Left kidney (tissue), 2 donors: ENCODE measurements around the gene RAPGEF1. TPM values are rescaled to one million over a fixed set of nuclear protein-coding genes. Genes with fewer than 3 reads are reported as not detected.
"Not testable (repeated sequence)": the region's sequence is repeated elsewhere in the genome, so short reads cannot be mapped to it uniquely, and the experiment has no call there.

Experiments used
- DNase-seq: peaks from one replicate; pipeline ENCODE4 v3.0.0-alpha.2; 2013
- polyA plus RNA-seq: library from polyadenylated mRNA; unstranded; fragments of 120-200 nt; gene quantifications from one replicate; pipeline ENCODE4 v1.2.1, GENCODE V29; 2013; ENCODE audit not compliant: insufficient read length

Gene RAPGEF1
- polyA plus RNA-seq, 1 donor = 40.2 TPM

DNA sequence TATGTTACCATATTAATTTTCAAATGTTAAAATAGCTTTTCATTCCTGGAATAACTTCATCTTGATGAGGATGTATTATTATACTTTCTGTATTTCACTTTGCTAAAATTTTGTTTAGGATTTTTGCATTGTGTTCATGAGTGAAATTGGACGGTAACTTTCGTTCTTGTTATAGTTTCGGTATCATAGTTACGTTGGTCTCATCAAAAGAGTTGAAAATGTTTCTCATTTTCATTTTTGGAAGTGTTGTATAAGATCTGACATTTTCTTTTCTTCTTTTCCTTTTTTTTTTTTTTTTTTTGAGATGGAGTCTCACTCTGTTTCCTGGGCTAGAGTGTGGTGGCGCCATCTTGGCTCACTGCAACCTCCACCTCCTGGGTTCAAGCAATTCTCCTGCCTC, 174.5 kb downstream of the RAPGEF1 start:
- DNase-seq = no peak

- no peak for DNase-seq
These were observed 177.6 kb downstream of the RAPGEF1 start for GRCh38 chr9:131562032-131562959.

GRCh38 chr9:131559421-131560000, 180.4 kb downstream of the RAPGEF1 start:
- DNase-seq = no peak

GRCh38 chr9:131557855-131558548, 181.9 kb downstream of the RAPGEF1 start:
- DNase-seq = no peak

DNA sequence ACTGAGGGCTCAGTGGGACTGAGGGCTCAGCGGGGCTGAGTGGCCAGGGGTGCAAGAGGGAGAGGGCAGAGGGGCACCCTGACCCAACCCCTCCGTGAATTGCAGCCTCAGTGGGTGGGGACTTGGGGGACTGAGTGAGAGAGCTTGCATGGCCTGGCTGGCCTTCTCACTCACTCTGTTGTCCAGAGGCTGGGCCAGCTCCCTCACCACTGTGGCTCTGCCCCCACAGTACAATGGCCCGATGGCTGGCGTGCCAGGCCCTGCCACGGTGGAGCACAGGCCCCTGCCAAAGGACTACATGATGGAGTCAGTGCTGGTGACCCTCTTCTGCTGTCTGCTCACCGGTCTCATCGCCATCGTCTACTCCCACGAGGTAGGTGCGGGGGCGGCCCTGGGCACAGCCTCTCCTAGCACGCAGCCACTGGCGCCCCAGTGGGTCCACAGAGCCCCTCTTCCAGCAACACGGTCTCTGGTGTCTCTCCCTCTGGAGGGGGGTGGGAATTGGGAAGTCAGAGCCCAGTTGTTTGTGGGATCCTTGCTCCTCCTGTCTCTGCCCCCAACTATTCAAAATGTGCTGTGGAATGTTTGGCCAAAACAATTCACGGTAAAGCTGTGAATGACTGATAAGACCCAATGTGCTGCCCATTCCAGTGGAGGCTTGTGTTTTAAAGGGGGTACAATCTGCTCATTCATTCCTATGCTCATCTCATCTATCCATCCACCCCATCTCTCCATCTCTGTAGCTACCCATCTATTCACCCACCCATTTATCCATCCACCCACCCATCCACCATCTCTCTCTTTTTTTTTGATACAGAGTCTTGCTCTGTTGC, 183.8 kb downstream of the RAPGEF1 start:
- DNase-seq = no peak

- no peak for DNase-seq
These were observed 185.0 kb downstream of the RAPGEF1 start for GRCh38 chr9:131554843-131555351.

GRCh38 chr9:131554087-131554842, 185.6 kb downstream of the RAPGEF1 start:
- DNase-seq = no peak

DNA sequence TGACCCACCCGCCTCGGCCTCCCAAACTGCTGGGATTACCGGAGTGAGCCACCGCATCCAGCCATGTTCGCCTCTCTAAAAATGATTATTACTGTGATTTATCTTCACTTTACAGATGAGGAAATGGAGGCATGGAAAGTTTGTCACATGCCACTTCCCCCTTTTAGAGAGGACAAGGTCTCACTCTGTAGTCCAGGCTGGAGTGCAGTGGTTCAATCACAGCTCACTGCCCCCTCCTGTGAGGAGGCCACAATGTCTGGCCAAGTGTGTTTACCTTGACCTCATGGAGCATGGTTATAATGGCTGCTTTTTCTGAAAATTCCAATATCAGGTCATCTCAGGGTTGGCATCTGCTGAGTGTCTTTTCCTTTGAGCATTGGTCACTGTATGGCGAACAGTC, 187.8 kb downstream of the RAPGEF1 start:
- DNase-seq = no peak

GRCh38 chr9:131550465-131550864, 189.4 kb downstream of the RAPGEF1 start:
- DNase-seq = not testable (repeated sequence)

- DNase-seq = not testable (repeated sequence)
These were observed 190.7 kb downstream of the RAPGEF1 start for GRCh38 chr9:131549186-131549585.

DNA sequence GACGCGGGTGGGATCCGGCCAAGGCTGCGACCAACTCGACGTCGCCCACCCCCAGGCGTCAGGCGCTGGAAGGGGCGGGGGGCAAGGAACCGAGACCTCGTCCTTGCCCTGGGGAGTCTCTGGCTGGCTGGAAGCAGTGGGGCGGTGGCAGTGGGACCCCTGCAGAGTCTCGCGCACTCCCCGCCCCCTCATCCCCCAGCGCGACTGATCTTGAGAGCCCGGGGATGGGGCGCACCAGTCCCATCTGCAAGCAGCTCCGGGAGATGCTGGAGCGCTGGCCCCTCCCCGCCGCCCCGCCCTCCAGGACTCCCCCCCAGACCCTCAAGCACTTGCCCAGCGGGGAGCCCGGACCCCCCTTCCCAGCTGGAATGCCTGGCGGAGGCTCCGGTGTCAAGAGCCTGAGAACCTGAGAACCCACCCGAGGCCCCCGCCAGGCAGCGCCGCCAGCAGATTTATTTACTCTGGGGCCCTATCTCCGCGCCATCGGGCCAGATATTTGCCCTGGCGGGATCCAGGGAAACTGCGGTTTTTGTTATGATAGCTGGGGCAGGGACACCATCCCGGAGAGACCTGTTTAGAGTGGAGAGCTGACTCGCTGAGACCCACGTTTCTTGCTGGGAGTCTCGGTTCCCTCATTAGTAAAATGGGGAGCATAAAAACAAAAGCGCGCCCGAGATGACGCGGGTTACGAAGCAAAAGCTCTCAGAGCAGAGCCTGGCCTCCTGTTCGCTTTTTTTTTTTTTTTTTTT, 193.4 kb downstream of the RAPGEF1 start:
- DNase-seq = peak; percentile 78

DNA sequence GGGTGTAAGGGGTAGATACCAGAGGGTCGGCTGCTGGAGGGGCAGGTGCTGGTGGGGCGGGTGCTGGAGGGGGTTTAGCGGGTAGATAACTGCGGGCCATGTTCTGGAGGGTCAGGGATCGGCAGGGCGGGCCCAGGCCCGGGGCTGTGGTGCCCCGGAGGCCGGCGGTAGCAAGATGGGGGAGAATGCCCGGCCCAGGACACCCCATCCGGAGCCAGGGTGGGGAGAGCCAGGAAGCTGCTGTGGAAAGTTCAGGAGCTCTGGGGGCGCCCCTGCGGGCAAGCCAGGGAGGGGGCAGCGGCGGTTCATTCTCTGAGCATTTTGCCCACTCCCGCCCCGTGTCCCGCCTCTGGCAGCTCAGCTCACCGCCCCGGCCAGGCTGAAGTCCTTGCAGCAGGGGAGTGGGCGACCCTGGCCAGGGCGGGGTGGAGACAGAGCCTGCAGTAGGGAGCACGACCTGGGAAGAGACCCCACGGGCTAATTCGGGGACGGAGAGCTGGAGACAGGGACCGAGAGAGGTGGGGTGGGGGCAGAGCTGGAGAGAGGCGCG, 194.0 kb downstream of the RAPGEF1 start:
- DNase-seq = no peak

DNA sequence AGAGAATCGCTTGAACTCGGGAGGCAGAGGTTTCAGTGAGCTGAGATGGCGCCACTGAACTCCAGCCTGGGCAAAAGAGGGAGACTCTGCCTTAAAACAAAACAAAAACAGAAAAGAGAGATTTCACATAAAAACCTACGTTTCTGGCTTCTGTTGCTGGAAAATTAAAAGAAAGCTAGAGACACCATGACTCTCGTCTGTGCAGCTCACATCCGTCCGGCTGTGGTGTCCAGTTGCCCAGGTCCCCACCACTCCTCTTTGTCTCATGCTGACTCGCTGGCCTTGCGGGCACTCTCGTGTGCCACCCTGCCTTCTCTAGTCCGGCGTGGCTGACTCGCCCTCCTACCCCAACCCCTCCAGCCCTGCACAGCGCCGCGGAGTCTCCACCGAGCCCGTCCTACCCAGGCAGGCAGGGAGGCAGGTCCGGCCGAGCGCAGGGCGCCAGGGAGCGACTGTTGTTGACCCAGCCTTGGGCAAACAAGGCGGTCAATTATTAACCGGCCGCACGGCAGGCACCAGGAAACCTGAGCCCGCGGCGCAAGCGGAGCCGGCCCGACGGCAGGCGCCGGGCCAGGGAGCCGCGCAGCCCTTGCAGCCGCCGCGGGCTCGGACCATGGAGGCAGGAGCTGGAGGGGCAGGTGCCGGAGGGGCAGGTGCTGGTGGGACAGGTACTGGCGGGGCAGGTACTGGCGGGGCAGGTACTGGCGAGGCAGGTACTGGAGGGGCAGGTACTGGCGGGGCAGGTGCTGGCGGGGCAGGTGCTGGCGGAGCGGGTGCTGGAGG, 194.7 kb downstream of the RAPGEF1 start, which contains the start of gene PRRT1B:
PRRT1B (plus strand) TSS at position 521 of the 783 bp plus-strand sequence; CDS start at position 614, 93 bp downstream.
- peak; percentile 75 for DNase-seq

DNA sequence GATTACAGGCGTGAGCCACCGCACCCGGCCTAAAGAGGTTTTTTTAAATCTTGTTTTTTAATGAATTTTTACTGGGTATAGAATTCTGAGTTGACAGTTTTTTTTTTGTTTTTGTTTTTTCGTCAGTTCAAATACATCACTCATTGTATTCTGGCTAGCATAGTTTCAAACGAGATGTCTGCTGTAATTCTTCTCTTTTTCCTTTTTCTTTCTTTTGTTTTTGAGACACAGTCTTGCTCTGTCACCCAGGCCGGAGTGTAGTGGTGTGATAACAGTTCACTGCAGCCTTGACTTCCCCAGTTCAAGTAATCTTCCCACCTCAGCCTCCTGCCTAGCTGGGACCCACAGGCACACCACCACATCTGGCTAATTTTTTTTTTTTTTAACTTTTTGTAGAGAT, 196.7 kb downstream of the RAPGEF1 start:
- DNase-seq = no peak

DNA sequence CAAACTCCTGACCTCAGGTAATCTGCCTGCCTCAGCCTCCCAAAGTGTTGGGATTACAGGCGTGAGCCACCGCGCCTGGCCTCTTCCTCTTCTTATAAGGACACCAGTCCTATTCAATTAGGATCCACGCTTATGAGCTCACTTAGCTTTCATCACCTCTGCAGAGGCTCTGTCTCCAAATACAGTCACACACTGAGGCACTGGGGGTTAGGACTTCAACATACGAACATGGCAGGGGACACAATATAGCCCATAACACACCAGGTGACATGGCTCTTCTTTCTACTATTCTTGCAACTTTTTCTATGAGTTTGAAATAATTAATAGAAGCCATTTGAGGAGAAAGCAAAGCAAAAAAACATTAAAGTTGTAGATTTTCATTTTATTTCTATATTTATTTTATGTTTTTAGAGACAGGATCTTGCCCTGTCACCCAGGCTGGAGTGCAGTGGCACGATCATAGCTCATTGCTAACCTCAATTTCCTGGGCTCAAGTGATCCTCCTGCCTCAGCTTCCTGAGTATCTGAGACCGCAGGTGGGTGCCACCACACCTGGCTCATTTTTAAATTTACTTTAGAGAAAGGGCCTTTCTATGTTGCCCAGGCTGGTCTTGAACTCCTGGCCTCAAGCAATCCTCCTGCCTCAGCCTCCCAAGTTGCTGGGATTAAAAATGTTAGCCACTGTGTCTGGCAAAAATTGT, 200.5 kb downstream of the RAPGEF1 start:
- DNase-seq = no peak

GRCh38 chr9:131537946-131538345, 201.9 kb downstream of the RAPGEF1 start:
- no peak for DNase-seq

- no peak for DNase-seq
These were observed 205.1 kb downstream of the RAPGEF1 start for GRCh38 chr9:131534721-131535237.
